Ovary (tissue), 9 donors: ENCODE data around the gene PRRT2. TPM values are rescaled to one million over a fixed set of nuclear protein-coding genes. Genes with fewer than 3 reads are reported as not detected.

Experiments used
- DNase-seq, 5 donors: peaks; one replicate each; pipeline ENCODE4 v3.0.0-alpha.2; 2019 to 2020
- H3K27ac ChIP-seq, 2 donors: fragments of 200-600 bp; one replicate each; pipeline versions ENCODE4 v1.5.1 to v1.8.0; 2019 to 2022
- H3K27me3 ChIP-seq: fragments of 200-600 bp; one replicate; pipeline ENCODE4 v1.8.0; 2022
- H3K36me3 ChIP-seq: fragments of 200-600 bp; sonication (generic); one replicate; pipeline ENCODE4 v1.5.1; 2019
- H3K4me1 ChIP-seq: one replicate; pipeline ENCODE4 v1.8.1; 2013; ENCODE audit warnings: mild to moderate bottlenecking, moderate library complexity; ENCODE audit not compliant: insufficient read depth
- H3K4me3 ChIP-seq: fragments of 200-600 bp; sonication (generic); one replicate; pipeline ENCODE4 v1.5.1; 2017
- H3K9me3 ChIP-seq, 2 donors: fragments of 200-600 bp in 1 of 2; sonication (generic) in 1 of 2; one replicate each; pipeline versions ENCODE4 v1.5.1 to v1.8.1; 2013 to 2019; ENCODE audit warnings: mild to moderate bottlenecking in 1 of 2, moderate library complexity in 1 of 2
- CTCF ChIP-seq, 3 donors: fragments of 450-650 bp in 2 of 3; fragments of 200-600 bp in 1 of 3; IDR thresholded peaks; one replicate each; pipeline versions ENCODE4 v1.5.1 to v1.8.0; 2016 to 2022; ENCODE audit warnings: antibody characterized with exemption in 3 of 3, mild to moderate bottlenecking in 1 of 3
- EP300 ChIP-seq: sonication (generic); formaldehyde crosslinking; IDR thresholded peaks from one replicate; pipeline ENCODE4 v1.6.1; 2017; ENCODE audit warnings: antibody characterized with exemption
- POLR2A ChIP-seq: fragments of 450-650 bp; IDR thresholded peaks from one replicate; pipeline ENCODE4 v1.6.1; 2017; ENCODE audit warnings: antibody characterized with exemption, mild to moderate bottlenecking, moderate library complexity
- WGBS, 3 donors: extraction: QIAGEN DNeasy Blood & Tissue Kit in 1 of 3; methylation state at CpG; one replicate each; pipeline versions ENCODE4 v1.1.5 to v1.1.7; 2013 to 2017; 5-methylcytosine and 5-hydroxymethylcytosine counted together
- intact Hi-C, 4 donors: fragments of 100-400 bp; cut with DNase I; formaldehyde crosslinking; loops; one replicate each; pipeline versions ENCODE4 v1.11.0 to v1.15.1; 2022 to 2023
- polyA plus RNA-seq, 2 donors: library from polyadenylated mRNA; stranded (reverse); fragments of 200-250 nt in 1 of 2; fragments of 350-450 nt in 1 of 2; fragmentation: Illumina TruSeq in 1 of 2; extraction: RNeasy Lipid Tissue Mini Kit (QIAGEN cat#74804) in 1 of 2; gene quantifications; one replicate each; pipeline ENCODE4 v1.2.3, GENCODE V29; 2013 to 2014
- total RNA-seq, 7 donors: library from RNA; depleted of rRNA in 2 of 7; stranded (reverse); fragments of >200 nt in 2 of 7; fragmentation: NEBNext Ultra II Directional in 3 of 7; extraction: Animal tissue kit (Norgen Biotek cat#: 25700) in 3 of 7; gene quantifications; one replicate each; pipeline versions ENCODE4 v1.1.0 to v1.2.4, GENCODE V29; 2016 to 2023
- donor health status: DM: no; HTN: no; CAD: no; lungs with moderate emphysema.
- donor health status: DM: no; HTN: no; CAD: no.
- donor health status: Bipolar disorder and iron deficiency.
- donor health status: DM: yes; HTN: yes; CAD: no.
- donor health status: DM: no; HTN: no; CAD: no.
- donor health status: DM: yes; HTN: yes; CAD: no.

PRRT2 gene
- total and polyA plus RNA-seq, 9 donors, result 6.3 to 64.5 (median 33.4) TPM

- WGBS, 3 donors, result 93 to 96% (median 95%) methylated on average over 9 of the region's 9 CpGs
- no peak overlapping the region for H3K4me3 ChIP-seq
- peaks cover 8% of the 10 kb centered on the region for H3K4me1 ChIP-seq
- no peaks in the 10 kb centered on the region for H3K27me3 ChIP-seq
- no peak for DNase-seq
- no peaks in the 10 kb centered on the region for H3K36me3 ChIP-seq
- H3K9me3 ChIP-seq, result no peaks in the 10 kb centered on the region
- intact Hi-C loops, result no loop called here
- H3K27ac ChIP-seq, result no peak overlapping the region
- TF ChIP-seq POLR2A (no peak), EP300 (no peak), CTCF (IDR thresholded peaks at IDR 0.05) (no peak)
Measured at GRCh38 chr16:29842732-29843346, 30.8 kb downstream of the PRRT2 start.

- peak overlapping the region in 1 of 2 donors; percentile 5 for H3K27ac ChIP-seq
- TF ChIP-seq POLR2A (no peak), EP300 (no peak), CTCF (IDR thresholded peaks at IDR 0.05) (no peak)
- intact Hi-C loops, result no loop called here
- no peak overlapping the region for H3K4me3 ChIP-seq
- no peaks in the 10 kb centered on the region for H3K9me3 ChIP-seq
- WGBS, 3 donors, result 91 to 93% (median 93%) methylated on average over 8 of the region's 8 CpGs
- H3K36me3 ChIP-seq, result no peaks in the 10 kb centered on the region
- no peaks in the 10 kb centered on the region for H3K27me3 ChIP-seq
- DNase-seq, result no peak
- H3K4me1 ChIP-seq, result peaks cover 8% of the 10 kb centered on the region
Measured at GRCh38 chr16:29843931-29844330, 31.9 kb downstream of the PRRT2 start.

DNA sequence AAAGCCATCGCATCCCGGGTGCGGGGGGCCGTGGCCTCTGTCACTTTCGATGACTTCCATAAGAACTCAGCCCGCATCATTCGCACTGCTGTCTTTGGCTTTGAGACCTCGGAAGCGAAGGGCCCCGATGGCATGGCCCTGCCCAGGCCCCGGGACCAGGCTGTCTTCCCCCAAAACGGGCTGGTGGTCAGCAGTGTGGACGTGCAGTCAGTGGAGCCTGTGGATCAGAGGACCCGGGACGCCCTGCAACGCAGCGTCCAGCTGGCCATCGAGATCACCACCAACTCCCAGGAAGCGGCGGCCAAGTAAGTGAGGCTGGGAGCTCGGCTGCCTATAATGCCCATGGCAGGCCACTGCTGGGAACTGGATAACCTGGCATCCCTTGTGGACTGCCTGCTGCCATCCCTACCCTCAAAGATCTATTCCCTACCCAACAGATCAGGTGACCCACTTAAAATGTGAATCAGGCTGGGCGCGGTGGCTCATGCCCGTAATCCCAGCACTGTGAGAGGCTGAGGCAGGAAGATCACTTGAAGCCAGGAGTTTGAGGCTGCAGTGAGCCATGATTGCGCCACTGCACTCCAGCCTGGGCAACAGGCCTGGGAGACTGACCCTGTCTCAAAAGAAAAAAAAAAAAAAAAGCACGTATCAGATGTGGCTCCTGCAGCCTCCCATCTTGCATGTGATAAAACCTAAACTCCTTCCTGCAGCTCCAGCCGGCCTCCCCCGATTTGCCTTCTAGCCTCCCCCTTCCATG is 32.8 kb downstream of the PRRT2 start:
- Histone ChIP-seq H3K36me3 (no peaks in the 10 kb centered on the region), H3K4me3 (no peak overlapping the region), H3K9me3 (no peaks in the 10 kb centered on the region), H3K4me1 (peaks cover 8% of the 10 kb centered on the region), H3K27me3 (no peaks in the 10 kb centered on the region), H3K27ac (peak overlapping the region; percentile 5 to 64)
- WGBS, 3 donors, result 69 to 72% (median 72%) methylated on average over 28 of the region's 28 CpGs
- peak in 3 of 5 donors; percentile 66 to 78 (median 73) for DNase-seq
- intact Hi-C loops, result loop anchor here in 1 of 4 donors (5.0 kb wide), 1 partner anchor 32 kb away; the partner anchor contains the start of gene PRRT2
- TF ChIP-seq EP300, result no peak
- no peak for TF ChIP-seq POLR2A
- no peak for TF ChIP-seq CTCF (IDR thresholded peaks at IDR 0.05)

DNA sequence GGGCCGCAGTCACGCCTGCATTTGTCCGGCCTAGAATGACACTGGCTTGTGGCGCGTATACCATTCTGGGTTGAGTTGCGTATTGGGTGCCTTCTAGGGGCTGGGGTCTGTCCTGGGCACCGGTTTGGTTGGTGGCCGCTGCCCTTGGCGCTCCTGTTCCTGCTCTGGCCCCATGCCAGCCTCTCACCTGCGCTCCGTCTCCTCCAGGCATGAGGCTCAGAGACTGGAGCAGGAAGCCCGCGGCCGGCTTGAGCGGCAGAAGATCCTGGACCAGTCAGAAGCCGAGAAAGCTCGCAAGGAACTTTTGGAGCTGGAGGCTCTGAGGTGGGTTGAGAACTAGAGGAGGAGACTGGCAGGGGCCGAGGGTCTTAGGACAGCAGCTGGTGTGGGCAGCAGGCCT is 33.7 kb downstream of the PRRT2 start:
- H3K4me1 ChIP-seq, result peaks cover 5% of the 10 kb centered on the region
- no peak overlapping the region for H3K4me3 ChIP-seq
- H3K36me3 ChIP-seq, result no peaks in the 10 kb centered on the region
- no peaks in the 10 kb centered on the region for H3K27me3 ChIP-seq
- no peak for TF ChIP-seq POLR2A
- TF ChIP-seq EP300, result no peak
- TF ChIP-seq CTCF (IDR thresholded peaks at IDR 0.05), result no peak
- H3K9me3 ChIP-seq, result no peaks in the 10 kb centered on the region
- peak in 1 of 5 donors; percentile 35 for DNase-seq
- WGBS, 3 donors, result 81 to 86% (median 81%) methylated on average over 18 of the region's 18 CpGs
- peak overlapping the region in 1 of 2 donors; percentile 20 for H3K27ac ChIP-seq
- intact Hi-C loops, result loop anchor here in 1 of 4 donors (5.0 kb wide), 1 partner anchor 33 kb away; the partner anchor contains the start of gene PRRT2
